GM18498 (cell line): ENCODE results near the gene ARL3.
"Not testable (repeated sequence)": the region's sequence is repeated elsewhere in the genome, so short reads cannot be mapped to it uniquely, and the experiment has no call there.

ENCODE experiments used
- ATAC-seq: cut with Tn5 transposase; IDR thresholded peaks from one replicate; pipeline ENCODE4 v1.9.1; 2021; ENCODE audit warnings: mild to moderate bottlenecking, moderate library complexity; ENCODE audit not compliant: unreplicated experiment

The ARL3 gene

GRCh38 chr10:102713814-102714620 is at the start of gene ARL3:
ARL3 (minus strand) TSS chr10:102714397; CDS start chr10:102714275, 122 bp downstream.
- peak; percentile 83 for ATAC-seq

- no peak for ATAC-seq
Observed at GRCh38 chr10:102763037-102763607, 48.9 kb upstream of the ARL3 start.

GRCh38 chr10:102762401-102763015 is 48.3 kb upstream of the ARL3 start:
- ATAC-seq = no peak

- no peak for ATAC-seq
Observed at GRCh38 chr10:102761981-102762380, 47.8 kb upstream of the ARL3 start.

- no peak for ATAC-seq
Observed at GRCh38 chr10:102759497-102760210, 45.5 kb upstream of the ARL3 start.

GRCh38 chr10:102758933-102759262 is 44.7 kb upstream of the ARL3 start:
- ATAC-seq = not testable (repeated sequence)

GRCh38 chr10:102758240-102758932 is 44.2 kb upstream of the ARL3 start:
- ATAC-seq = no peak

GRCh38 chr10:102757323-102757722 is 43.1 kb upstream of the ARL3 start:
- no peak for ATAC-seq

GRCh38 chr10:102753718-102754117 is 39.5 kb upstream of the ARL3 start:
- no peak for ATAC-seq

- no peak for ATAC-seq
Observed at GRCh38 chr10:102752934-102753664, 38.9 kb upstream of the ARL3 start.

GRCh38 chr10:102752266-102752930 is 38.2 kb upstream of the ARL3 start:
- no peak for ATAC-seq

GRCh38 chr10:102745157-102745556 is 31.0 kb upstream of the ARL3 start:
- no peak for ATAC-seq

- ATAC-seq = peak; percentile 11
Observed at GRCh38 chr10:102744374-102745051, 30.3 kb upstream of the ARL3 start.

GRCh38 chr10:102743588-102744373 is 29.6 kb upstream of the ARL3 start, which contains the start of gene WBP1L:
WBP1L (plus strand) TSS chr10:102743948; CDS start chr10:102744054, 106 bp downstream.
- ATAC-seq = peak; percentile 97

GRCh38 chr10:102743078-102743587 is 28.9 kb upstream of the ARL3 start:
- ATAC-seq = no peak

- not testable (repeated sequence) for ATAC-seq
Observed at GRCh38 chr10:102742313-102742712, 28.1 kb upstream of the ARL3 start.

- no peak for ATAC-seq
Observed at GRCh38 chr10:102741726-102742237, 27.6 kb upstream of the ARL3 start.

- ATAC-seq = no peak
Observed at GRCh38 chr10:102740229-102740628, 26.0 kb upstream of the ARL3 start.
